DLD1 (cell line): ENCODE measurements around the gene AFAP1.

Experiments
- in situ Hi-C: cut with HindIII; loops from 2 replicates; pipeline ENCODE4 v1.10.0; 2017; ENCODE audit warnings: low sequenced_read_pairs

The AFAP1 gene

DNA sequence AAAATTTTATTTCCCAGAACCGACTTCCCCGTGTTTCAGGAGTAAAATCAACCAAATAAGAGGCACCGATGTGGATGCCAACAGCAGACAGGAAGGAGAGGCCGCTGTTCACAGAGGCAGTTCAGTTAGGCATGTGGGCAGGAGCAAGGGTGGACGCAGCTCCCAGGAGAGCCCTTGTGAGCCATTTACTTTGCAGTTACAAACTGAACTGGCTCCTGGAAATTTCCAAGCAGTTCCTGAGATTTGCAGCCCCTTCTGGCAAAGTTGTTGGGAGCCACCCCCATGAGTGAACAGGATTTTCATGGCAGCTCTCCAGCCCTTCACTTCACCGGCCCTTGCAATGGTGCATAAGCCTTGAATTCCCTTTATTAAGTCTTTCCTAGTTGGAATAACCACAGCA, 189.1 kb downstream of the AFAP1 start:
- in situ Hi-C loops, result no loop called here

DNA sequence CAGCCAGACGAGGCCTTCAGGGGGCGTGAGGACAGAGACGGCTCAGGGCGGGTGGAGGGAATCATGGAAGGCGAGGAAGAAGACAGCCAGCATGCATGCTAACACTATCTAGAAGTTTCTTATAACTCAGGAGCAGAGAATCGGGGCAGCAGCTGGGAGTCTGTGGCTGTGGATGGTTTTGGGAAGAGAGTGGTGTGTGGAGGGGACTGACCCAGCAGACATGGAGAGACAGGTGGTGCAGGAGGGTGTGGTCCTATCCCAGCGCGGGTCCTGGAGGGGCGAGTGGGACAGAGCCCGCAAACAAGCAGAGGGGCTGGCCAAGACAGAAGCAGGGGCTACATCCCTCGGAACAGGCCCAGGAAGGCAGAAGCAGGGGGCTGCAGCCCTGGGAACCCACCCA, 192.1 kb downstream of the AFAP1 start:
- in situ Hi-C loops, result no loop called here

DNA sequence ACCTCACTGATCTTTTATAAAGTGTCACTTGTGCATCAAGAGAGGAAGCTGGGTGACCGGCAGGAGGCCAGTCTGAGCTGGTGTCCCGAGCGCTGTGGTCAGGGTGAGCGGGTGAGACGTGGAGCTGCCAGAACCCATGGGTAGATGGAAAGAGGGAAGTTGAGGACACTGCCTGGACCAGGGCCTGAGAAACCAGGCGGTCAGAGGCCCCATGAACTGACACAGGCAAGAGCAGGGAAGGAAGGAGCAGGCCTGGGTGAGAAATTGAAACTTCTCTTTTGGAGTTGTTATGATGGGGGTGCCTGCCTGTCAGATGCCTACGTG, 192.6 kb downstream of the AFAP1 start:
- in situ Hi-C loops, result no loop called here

GRCh38 chr4:7746351-7747061, 193.2 kb downstream of the AFAP1 start:
- in situ Hi-C loops, result no loop called here

- in situ Hi-C loops, result no loop called here
Observed at GRCh38 chr4:7745301-7745885, 194.3 kb downstream of the AFAP1 start.

GRCh38 chr4:7744142-7744804, 195.4 kb downstream of the AFAP1 start:
- in situ Hi-C loops, result no loop called here

GRCh38 chr4:7742807-7743280, 196.8 kb downstream of the AFAP1 start:
- in situ Hi-C loops, result no loop called here

DNA sequence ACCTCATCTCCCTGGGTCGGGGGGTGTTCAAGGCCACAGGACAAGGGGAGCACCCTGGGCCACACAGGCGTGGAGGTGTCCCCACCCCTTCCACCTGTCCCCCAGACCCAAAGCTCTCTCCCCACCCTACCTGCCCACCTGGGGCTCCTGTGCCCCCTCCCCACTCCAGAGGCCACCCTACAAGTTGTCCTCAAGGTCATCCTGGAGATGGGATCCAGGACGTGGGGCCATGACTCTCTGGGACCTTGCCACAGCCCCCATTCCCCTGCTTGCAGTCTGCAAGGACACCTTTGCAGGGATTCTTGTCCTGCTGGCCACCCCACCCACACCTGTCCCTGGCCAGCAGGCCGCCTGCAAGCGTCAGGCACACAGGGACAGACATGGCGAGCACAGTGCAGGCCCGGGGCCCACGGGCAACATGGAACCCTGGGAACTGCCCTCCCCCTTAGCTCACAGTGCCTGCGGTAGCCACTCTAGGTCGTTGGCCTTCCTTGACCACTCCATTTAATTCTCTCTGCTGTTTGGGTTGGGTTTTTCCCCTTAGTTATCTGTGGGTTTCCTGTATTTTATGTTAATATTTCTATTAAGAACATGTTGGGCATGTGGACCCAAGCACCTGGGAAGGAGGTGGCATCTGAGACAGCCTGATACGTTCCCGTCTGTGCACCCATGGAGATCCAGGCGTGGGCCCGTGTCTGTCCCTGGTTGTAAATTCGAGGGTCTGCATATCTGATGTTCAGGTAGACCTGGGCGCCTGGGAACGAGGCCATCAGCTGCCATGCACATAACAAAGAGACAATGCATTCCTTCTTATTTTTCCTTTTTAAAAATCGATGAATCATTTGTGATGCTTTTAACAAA, 197.5 kb downstream of the AFAP1 start:
- in situ Hi-C loops, result no loop called here

DNA sequence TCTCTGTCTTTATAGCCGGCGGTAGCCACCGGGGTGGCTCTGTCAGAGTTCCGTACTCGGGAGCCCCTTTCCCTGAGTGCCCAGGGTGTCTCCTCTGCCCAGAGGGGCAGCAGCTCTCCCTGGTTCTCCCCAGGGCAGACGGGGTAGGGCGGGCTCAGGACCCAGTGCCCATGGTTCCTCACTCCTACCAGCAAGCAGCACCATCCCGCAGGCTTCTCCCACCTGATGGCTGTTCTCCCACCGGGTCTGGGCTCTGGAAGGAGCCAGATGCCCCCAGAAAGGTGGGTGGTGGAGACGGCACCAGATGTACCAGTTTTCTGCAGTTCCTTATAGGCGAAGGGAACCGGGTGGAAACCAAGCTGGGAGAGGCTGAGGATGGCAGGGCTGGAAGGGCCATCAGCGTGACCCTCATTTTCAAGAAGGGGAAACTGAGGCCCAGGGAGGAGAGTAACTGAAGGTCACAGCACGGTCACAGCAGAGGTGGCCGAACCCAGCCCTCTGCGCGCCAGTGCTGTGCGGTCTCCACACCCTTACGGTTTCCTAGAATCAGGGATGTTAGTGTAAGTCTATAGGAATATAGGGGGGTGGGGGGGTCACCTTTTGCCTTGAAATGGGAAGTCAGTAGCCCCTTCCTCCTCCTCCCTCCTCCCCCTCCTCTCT, 198.7 kb downstream of the AFAP1 start:
- in situ Hi-C loops, result no loop called here

DNA sequence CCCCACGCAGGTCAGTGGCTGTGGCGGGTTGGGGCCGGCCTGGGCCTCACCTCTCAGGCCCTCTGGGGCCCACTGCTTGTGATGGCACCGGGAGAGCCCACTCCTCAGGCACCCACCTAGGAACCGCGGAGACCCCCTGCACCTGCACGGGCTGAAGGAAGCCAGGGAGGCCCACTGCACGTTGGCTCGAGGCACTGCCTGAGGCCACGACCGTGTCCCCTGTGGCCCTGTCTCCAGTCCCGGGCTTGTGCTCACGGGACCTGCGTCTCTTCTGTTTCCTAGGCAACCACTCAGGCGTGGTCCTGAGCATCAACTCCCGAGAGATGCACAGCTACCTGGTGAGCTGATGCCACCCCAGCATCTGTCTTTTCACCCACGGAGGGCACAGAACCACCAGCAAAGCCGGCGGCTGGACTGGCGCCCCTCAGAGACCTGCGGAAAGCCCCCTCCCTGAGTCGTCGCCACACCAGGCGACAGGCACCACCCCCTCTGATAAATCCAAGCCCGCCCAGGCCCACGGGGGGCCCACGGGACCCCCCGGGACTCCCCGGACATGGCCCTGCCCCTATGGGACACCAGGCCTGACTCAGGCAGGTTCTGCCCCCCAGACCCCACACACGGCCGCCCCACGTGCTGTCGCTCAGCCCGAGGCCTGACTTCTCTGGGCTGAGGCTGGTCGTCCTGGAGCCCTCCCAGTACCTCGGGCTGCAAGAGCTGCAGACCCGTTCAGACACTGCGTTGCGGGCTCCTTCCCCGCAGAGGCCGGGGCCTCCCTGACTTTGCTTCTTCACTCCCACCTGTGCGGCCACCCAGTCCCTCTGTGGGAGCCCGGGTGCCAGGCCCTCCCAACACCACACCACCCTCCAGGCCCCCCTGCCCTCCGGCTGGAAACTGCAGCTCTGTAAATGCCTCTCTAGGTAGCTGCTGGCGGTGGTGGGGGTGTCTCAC, 199.5 kb downstream of the AFAP1 start:
- in situ Hi-C loops, result no loop called here

DNA sequence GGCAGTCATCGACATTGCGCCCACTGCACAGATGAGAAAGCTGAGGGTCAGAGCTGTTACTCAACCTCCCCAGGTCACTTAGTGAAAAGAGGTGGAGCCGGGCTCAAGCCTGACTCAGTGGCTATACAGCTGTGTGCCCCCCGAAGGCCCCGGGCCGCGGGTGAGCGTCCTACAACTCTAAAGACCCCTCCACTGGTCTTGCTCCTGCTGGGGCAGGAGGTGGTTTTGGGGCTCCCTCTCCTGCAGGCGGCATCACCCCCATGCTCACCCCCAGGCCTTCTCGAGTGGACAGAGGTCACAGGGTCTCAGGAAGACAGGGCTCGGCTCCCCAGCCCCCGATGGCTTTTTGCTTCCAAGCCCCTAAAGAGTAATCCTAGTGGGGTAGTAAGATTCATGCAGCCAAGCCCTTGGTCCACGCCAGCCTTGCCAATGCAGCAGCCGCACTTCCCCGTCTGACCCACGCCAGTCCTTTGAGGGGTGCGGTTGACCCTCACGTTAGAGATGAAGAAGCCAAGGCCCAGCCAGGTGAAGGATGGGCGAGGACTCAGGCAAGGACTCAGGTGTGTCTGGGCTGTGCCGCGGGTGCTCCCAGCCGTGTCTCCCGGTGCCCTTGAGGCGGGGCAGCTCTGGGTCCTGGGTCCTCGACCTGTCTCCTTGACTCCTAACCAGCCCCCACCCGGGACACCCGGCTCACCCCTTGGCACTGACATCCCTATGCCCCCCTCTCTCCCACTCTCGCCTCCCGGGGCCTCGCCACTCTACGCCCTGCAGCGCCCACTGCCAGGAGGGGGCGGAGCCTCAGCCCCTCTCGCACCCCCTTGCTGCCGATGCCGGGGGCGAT, 200.4 kb downstream of the AFAP1 start:
- in situ Hi-C loops, result no loop called here

- in situ Hi-C loops, result no loop called here
Observed at GRCh38 chr4:7738458-7739076, 201.1 kb downstream of the AFAP1 start.

DNA sequence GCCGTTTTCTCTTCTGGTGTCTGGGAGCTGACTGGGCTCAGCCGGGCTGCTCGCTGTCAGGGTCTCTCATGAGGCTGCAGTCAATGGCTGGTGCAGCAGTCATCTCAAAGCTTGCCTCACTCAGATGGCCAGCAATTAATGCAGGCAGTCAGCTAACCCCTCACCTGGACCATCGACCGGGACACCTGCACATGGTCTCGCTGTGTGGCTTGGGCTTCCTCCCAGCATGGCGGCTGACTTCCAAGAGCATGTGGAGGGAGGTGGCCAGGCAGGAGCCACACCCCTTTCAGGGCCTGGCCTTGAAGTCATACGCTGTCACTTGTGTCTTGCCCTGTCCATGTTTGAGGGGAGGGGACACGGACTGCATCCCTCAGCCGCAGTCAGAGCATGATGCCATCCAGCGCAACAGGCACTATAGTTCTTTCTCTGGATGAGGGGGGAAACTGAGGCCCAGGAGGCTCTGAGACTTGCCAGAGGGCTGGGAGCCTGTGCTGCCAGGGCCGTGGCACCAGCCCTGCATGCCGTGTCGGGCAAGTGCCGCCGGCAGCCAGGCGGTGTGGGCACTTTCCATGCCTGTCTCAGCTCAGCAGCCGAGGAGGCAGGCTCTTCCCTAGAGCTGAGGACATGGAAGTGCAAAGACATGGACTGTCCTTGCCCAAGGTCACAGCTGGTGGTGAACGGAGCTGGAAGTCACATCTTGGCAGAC, 201.8 kb downstream of the AFAP1 start:
- in situ Hi-C loops, result no loop called here

DNA sequence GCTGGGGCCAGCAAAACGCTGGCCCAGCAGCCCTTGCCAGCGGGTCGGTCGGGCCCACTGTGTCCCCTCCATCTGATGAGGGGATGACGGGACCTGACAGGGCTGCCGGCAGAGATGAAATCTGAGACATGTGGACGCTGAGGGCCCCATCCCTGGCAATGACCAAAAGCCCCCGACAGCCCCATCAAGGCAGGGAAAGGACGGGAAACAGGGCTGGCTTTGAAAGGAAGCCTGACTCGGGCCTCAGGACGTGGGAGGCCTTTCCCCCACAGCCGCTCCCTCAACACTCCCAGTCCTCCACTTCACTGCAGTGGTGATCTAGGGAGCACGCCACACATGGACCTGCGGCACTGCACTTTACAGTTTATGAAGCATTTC, 202.4 kb downstream of the AFAP1 start:
- in situ Hi-C loops, result no loop called here

DNA sequence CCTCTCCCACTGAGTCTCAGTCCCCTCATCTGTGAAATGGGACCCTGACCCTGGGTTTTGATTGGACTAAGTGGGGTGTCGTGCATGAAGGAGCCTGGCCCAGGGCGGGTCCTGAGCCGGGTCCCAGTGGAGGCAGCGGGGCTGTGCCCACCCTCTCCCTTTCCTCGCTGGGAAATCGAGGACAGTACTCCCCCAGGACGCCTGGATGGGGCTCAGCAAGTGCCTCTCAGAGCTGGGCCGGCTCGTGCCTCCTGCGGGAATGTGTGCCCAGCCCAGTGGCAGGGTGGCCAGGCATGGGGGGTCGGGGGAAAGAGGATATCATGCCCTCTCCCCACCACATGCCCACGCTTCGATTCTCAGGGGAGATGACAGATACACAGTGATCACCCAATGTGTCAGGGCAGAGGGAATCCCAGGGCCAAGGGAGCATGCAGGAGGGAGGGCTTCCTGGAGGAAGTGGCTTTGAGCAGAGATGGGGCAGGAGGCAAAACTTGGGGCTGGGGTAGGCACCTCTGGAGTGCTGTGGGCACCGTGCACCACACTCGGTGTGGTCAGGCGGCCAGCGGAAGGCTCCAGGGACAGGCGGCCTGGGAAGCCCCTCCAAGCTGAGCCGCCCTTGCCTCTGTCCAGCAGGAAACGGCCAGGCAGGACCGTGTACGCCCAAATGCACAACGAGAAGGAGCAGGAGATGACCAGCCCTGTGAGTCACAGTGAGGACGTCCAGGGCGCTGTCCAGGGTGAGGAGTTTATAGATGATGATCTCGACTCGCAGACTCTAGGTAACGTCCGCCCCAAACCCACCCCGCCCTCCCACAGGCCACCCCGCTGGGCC, 203.0 kb downstream of the AFAP1 start:
- in situ Hi-C loops, result no loop called here

- in situ Hi-C loops, result no loop called here
Observed at GRCh38 chr4:7735961-7736360, 203.7 kb downstream of the AFAP1 start.

DNA sequence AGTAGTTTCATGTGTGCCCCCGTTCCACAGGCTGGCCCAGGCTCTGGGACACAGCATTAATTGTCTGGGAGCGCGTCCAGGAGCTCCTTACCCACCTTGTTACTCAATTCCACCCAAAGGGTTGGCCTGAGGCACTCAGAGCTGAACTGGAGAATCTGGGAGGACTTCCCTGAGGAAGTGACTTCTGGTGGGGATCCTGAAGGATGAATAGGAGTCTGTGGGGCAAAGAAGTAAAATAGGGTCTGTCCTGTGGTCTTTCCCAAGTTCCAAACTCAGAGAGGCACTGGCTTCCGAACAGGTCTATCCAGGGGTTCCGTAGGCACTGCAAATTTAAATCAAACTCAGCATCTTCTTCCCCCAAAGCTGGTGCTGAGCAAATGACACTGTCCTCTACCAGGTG, 204.3 kb downstream of the AFAP1 start:
- in situ Hi-C loops, result no loop called here
